ENCODE data around the gene RPS15. TPM values are rescaled to one million over a fixed set of nuclear protein-coding genes. Genes with fewer than 3 reads are reported as not detected.
A peak's percentile ranks its signal among the peaks of the same experiment; 100 is the strongest.
"Not testable (repeated sequence)": the region's sequence is repeated elsewhere in the genome, so short reads cannot be mapped to it uniquely, and the experiment has no call there.

The RPS15 gene
- total RNA-seq, 1 donor from 2014 or later, result 1,450 TPM

DNA sequence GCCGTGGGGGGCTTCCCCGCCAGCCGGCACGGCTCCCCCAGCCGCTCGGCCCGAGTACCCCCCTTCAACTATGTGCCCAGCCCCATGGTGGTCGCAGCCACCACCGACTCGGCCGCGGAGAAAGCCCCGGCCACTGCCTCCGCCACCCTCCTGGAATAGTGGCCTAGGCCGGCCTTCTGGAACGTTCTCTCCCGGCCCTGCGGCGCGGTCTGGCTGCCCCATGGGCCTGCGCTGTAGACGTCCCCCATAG, 31.8 kb downstream of the RPS15 start:
- peaks cover 3% of the 10 kb centered on the region for H3K4me1 Mint-ChIP-seq (ENCODE audit: low read depth)
- intact Hi-C loops (cut with micrococcal nuclease), result loop anchor here (5.0 kb wide), 1 partner anchor 42 kb away; the partner anchor contains the start of gene ADAMTSL5
- peak overlapping the region; percentile 33 for H3K27ac Mint-ChIP-seq
- H3K36me3 Mint-ChIP-seq (ENCODE audit: low read depth), result peaks cover 3% of the 10 kb centered on the region
- peak overlapping the region; percentile 67 for H3K4me3 Mint-ChIP-seq (ENCODE audit: low read depth)
- peaks cover 12% of the 10 kb centered on the region for H3K27me3 Mint-ChIP-seq (ENCODE audit: low read depth)
- no peaks in the 10 kb centered on the region for H3K9me3 Mint-ChIP-seq
- DNase-seq (ENCODE audit: low spot score), result no peak

DNA sequence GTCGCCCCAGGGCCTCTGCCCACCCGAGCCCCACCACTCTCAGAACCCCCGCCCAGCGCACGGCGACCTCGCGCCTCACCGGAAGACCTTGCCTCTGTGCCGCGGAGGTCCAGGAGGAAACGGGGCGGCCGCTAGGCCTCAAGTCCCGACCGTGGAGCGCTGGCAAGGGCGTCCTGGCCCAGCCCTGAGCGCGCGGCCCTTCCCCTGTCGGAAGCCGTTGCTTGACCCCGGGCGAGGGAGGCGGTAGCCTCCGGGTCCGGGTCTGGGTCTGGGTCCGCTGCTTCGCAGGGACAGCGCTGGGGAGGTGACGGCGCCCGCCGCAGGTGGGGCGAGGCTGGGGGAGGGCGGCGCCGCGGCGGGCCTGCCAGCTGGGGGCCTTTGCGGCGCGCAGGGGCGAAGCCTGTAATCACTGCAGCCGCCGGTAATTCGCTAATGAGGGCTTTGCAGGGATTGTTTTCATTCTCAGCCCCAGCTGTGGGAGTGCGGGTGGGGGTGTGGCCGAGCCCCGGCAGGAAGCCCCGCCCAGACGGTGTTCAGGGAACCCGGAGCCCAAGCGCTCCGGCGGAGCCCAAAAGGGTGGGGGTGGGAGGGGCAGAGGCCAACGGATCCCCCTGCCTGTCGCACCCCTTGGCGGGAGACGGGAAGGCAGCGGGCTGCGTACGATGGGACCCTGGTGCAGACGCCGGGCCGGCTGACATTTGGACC, 32.3 kb downstream of the RPS15 start:
- H3K9me3 Mint-ChIP-seq, result no peaks in the 10 kb centered on the region
- intact Hi-C loops (cut with micrococcal nuclease), result loop anchor here (5.0 kb wide), 1 partner anchor 42 kb away; the partner anchor contains the start of gene ADAMTSL5
- peak overlapping the region; percentile 67 for H3K4me3 Mint-ChIP-seq (ENCODE audit: low read depth)
- no peak overlapping the region for H3K27ac Mint-ChIP-seq
- peaks cover 3% of the 10 kb centered on the region for H3K4me1 Mint-ChIP-seq (ENCODE audit: low read depth)
- H3K36me3 Mint-ChIP-seq (ENCODE audit: low read depth), result peaks cover 3% of the 10 kb centered on the region
- H3K27me3 Mint-ChIP-seq (ENCODE audit: low read depth), result peaks cover 12% of the 10 kb centered on the region
- peak; percentile 71 for DNase-seq (ENCODE audit: low spot score)

DNA sequence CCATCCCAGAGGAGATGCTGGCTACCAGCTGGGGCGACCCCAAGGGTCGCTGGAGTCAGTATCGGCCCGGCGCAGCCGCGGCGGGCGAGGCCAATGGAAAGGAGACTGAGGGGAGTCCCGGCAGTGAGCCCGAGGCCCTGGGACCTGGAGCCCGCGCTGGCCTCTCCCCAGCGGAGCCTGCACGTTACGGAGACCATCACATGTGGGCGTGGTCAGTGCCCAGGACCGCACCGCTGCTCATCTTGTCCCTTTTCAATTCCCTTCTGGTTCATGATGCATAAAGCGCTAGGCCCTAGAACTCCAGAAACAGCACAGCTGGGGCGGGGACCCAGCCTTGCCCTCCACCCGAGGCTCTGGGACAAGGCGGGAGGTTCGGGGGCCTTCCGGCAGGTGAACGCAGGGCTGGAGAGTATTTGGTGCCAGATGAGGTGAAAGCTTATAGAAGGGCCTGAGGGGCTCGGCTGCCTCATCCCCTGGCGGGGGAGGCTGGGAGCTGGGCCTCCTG, 32.9 kb downstream of the RPS15 start:
- no peaks in the 10 kb centered on the region for H3K9me3 Mint-ChIP-seq
- H3K4me3 Mint-ChIP-seq (ENCODE audit: low read depth), result peak overlapping the region; percentile 8
- intact Hi-C loops (cut with micrococcal nuclease), result loop anchor here (5.0 kb wide), 1 partner anchor 41 kb away; the partner anchor contains the start of gene ADAMTSL5
- peaks cover 3% of the 10 kb centered on the region for H3K4me1 Mint-ChIP-seq (ENCODE audit: low read depth)
- H3K27ac Mint-ChIP-seq, result no peak overlapping the region
- H3K36me3 Mint-ChIP-seq (ENCODE audit: low read depth), result peaks cover 3% of the 10 kb centered on the region
- no peak for DNase-seq (ENCODE audit: low spot score)
- peaks cover 12% of the 10 kb centered on the region for H3K27me3 Mint-ChIP-seq (ENCODE audit: low read depth)

DNA sequence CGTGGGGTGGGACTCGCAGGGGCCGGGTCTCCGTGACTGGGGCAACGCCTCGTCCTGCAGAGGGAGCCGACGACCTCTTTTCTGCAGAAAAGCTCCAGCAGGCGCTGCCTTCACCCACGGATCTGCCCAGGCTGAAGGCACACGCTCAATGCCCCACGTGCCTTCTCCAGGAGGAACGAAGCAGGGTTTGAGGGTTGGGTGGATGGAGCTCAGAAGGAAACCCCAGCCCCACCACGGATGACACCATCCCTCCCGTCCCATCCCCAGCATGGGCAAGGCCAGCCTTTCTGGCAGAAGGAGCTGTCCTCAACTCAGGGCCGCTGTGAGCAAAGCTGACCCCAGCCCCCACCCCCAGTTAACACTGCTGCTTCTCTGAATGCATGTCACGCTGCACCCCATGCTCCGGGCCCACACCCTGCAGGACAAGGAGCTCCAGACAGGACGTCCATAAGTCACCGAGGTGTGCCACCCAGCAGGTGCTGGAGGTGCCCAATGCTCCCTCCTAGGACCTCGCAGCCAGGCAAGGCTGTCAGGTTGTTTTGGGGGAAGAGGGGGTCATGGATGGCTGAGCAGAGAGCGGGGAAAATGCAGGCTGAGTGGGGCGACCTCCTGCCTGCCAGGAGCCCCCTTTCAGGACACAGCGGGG, 33.4 kb downstream of the RPS15 start:
- Mint-ChIP-seq H3K27me3 (ENCODE audit: low read depth) (peaks cover 12% of the 10 kb centered on the region), H3K4me3 (ENCODE audit: low read depth) (no peak overlapping the region), H3K36me3 (ENCODE audit: low read depth) (peaks cover 3% of the 10 kb centered on the region), H3K9me3 (no peaks in the 10 kb centered on the region), H3K4me1 (ENCODE audit: low read depth) (peaks cover 3% of the 10 kb centered on the region), H3K27ac (no peak overlapping the region)
- intact Hi-C loops (cut with micrococcal nuclease), result loop anchor here (5.0 kb wide), 1 partner anchor 41 kb away; the partner anchor contains the start of gene ADAMTSL5
- no peak for DNase-seq (ENCODE audit: low spot score)

DNA sequence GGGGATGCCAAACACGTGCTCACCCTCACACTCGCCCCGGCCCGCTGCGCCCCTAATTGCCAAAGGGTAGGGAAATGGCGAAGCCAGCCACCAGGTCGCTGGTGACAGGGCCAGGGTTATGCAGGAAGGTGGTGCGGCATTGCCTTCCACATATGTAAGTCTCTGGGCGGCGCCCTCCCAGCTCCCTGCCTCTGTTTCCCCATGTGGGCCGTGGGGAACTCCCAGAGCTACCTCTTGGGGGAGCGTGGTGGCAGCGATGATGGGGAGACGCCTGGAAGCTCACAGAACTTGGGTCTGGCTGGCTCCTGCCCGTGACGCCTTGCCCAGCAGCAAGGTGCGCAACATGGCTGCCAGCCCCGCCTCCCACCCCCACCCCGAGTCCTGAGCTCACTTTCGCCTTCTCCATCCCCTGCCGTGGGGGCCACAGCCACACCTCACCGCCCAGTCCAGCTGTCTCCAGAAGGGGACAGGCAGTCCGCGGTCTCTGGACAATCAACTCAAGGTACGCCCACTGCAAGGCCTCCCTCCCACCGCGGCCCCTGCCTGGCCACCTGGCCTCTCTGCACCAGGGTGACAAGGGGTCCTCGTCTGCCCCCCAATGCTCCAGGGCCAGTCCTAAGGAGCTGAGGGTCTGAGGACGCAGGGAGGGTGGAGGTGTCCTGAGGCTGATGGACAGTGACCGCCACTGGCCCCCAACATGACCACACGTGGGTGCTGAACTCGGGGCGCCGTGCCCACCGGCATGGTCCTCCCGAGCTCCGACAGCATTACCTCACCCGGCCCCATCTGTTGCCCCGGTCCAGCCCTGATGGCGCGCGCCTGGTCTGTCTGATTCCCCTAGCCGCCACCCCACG, 34.3 kb downstream of the RPS15 start:
- DNase-seq (ENCODE audit: low spot score), result no peak
- intact Hi-C loops (cut with micrococcal nuclease), result loop anchor here (5.0 kb wide), 1 partner anchor 40 kb away; the partner anchor contains the start of gene ADAMTSL5
- H3K36me3 Mint-ChIP-seq (ENCODE audit: low read depth), result peaks cover 7% of the 10 kb centered on the region
- no peak overlapping the region for H3K27ac Mint-ChIP-seq
- no peaks in the 10 kb centered on the region for H3K9me3 Mint-ChIP-seq
- H3K27me3 Mint-ChIP-seq (ENCODE audit: low read depth), result peaks cover 12% of the 10 kb centered on the region
- H3K4me1 Mint-ChIP-seq (ENCODE audit: low read depth), result peaks cover 4% of the 10 kb centered on the region
- no peak overlapping the region for H3K4me3 Mint-ChIP-seq (ENCODE audit: low read depth)

DNA sequence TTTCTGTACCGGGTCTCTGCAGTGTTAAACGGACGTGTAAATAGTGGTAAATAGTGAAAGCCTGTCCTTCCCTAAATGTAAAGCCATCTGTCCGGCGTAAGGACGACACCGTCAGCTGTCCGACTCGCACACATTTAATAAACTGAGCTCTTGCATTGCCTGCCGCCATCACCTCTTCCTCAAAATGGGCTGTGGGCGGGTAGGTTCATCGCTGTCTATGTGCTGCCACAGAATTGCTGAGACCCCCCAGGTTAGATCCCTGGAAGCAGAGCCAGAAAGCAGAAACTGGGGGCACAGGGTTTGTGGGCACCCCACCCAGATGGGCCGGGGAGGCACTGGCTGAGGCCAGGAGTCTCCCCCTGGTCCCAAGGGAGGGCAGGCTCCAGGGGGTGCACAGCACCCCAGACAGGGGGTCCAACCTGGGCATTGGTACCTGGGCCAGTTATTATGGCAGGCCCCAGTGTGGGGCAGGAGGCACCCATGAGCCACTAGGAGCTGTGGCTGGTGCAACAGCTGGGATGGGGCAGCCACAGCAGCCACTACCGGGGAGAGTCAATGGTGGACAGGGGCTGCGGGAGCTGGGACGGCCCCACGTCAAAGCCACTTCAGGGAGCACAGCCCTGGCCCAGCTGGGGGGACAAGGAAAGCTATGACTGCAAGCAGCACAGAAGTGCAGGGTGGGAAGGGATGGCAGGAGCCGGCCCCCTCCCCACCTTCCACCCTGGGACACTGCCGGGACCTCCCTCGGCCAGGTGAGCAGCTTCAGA, 35.1 kb downstream of the RPS15 start:
- H3K27ac Mint-ChIP-seq, result no peak overlapping the region
- peak overlapping the region; percentile 5 for H3K4me3 Mint-ChIP-seq (ENCODE audit: low read depth)
- no peaks in the 10 kb centered on the region for H3K9me3 Mint-ChIP-seq
- peaks cover 5% of the 10 kb centered on the region for H3K4me1 Mint-ChIP-seq (ENCODE audit: low read depth)
- H3K27me3 Mint-ChIP-seq (ENCODE audit: low read depth), result peaks cover 12% of the 10 kb centered on the region
- peaks cover 9% of the 10 kb centered on the region for H3K36me3 Mint-ChIP-seq (ENCODE audit: low read depth)
- intact Hi-C loops (cut with micrococcal nuclease), result loop anchor here (5.0 kb wide), 1 partner anchor 39 kb away; the partner anchor contains the start of gene ADAMTSL5
- DNase-seq (ENCODE audit: low spot score), result no peak

DNA sequence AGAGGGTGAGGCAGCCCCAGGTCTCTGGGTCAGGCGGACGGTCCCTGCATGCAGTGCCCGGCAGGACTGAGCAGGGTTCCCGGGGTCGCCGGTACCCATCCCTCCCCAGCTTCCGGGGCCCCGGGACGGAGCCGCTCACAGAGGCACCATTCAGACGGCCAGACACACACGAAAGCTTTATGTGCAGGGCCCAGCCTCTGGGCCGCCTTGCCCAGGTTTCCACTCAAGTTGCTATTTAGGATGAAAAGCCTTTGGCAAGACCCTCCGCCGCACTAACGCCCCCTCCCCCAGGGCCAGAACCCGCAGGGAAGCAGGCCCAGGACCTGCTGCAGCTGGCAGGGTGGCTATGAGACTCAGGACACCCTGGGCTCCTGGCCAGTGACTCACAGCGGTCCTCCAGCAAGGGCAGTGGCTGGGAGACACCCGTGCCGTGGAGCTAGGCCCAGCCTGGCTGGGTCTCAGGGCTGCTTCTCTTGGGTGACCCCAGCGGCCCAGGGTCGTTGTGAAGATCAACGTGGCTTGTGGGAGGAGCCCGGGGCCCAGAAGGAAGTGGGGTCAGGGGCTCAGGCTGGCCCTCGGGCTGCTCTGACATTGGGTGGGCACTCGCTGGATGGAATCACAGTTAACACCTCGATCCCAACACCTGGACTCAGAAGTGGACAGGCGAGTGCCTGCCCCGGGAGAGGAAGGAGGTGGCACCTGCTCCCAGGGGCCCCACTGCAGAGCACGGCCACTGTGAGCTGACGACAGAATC, 36.0 kb downstream of the RPS15 start:
- Mint-ChIP-seq H3K4me1 (ENCODE audit: low read depth) (peaks cover 7% of the 10 kb centered on the region), H3K4me3 (ENCODE audit: low read depth) (no peak overlapping the region), H3K36me3 (ENCODE audit: low read depth) (peaks cover 12% of the 10 kb centered on the region), H3K27ac (no peak overlapping the region), H3K27me3 (ENCODE audit: low read depth) (peaks cover 12% of the 10 kb centered on the region), H3K9me3 (no peaks in the 10 kb centered on the region)
- DNase-seq (ENCODE audit: low spot score), result no peak
- intact Hi-C loops (cut with micrococcal nuclease), result loop anchor here (5.0 kb wide), 1 partner anchor 38 kb away; the partner anchor contains the start of gene ADAMTSL5

DNA sequence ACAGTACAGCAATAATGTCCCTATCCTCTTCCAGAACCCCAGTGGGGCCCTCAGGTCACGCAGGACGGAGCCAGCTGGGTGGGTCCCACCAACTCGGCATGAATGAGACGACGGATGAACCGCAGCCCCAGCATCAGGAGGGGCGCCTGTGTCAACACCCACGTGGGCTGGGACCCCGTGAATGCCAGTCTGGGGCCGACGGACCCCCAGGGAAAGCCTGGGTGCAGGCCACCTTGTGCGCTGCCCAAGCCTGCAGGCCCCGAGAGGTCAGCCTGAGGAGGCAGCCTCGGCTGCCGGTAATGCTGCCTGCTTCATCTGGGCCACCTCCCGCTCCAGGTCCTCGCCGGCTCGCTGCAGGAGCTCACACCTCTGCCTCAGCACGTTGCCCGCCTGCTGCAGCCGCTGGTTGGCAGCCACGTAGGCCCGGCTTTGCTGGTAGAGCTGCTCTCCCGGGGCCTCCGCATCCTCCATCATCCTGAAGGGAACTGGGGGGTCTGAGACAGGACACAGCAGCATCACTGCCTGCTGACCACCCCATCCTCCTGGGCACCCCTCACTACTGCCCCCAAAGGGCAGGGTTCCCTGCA, 36.7 kb downstream of the RPS15 start:
- no peak overlapping the region for H3K27ac Mint-ChIP-seq
- intact Hi-C loops (cut with micrococcal nuclease), result loop anchor here (5.0 kb wide), 1 partner anchor 37 kb away; the partner anchor contains the start of gene ADAMTSL5
- H3K9me3 Mint-ChIP-seq, result no peaks in the 10 kb centered on the region
- H3K4me1 Mint-ChIP-seq (ENCODE audit: low read depth), result peaks cover 8% of the 10 kb centered on the region
- no peak overlapping the region for H3K4me3 Mint-ChIP-seq (ENCODE audit: low read depth)
- H3K36me3 Mint-ChIP-seq (ENCODE audit: low read depth), result peaks cover 12% of the 10 kb centered on the region
- no peak for DNase-seq (ENCODE audit: low spot score)
- peaks cover 12% of the 10 kb centered on the region for H3K27me3 Mint-ChIP-seq (ENCODE audit: low read depth)

DNA sequence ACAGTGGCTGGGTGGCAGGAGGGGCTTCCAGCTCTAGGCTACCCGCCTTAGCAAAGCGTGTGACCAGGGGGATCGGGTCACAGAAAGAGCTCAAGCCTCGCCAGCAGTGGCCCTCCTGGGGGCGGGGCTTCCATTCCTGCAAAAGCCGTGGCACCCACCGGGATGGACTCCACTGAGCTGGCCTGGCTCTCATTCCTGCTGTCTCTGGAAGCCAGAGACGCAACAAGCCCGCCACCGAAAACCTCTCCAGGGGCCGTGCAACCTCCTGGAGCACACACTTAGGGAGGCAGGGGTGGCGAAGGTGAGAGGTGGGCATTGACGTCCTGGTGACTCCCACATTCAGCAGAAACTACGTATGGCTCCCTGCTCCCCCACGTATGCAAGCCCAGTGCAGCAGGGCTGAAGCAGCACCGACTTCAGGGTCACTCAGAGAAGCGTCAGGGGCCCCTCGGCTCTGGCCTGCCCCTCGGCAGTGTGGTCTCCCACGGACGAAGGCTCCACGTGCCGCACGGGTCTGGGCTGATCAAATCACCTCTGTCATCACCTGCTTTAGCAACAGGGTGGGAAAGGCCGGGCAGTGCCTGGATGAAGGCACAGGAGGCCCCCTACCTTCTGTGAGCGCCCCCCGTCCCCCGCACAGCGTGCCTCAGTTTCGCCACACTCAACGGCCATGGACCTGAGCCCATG, 37.7 kb downstream of the RPS15 start:
- peaks cover 12% of the 10 kb centered on the region for H3K36me3 Mint-ChIP-seq (ENCODE audit: low read depth)
- H3K9me3 Mint-ChIP-seq, result no peaks in the 10 kb centered on the region
- no peak overlapping the region for H3K4me3 Mint-ChIP-seq (ENCODE audit: low read depth)
- DNase-seq (ENCODE audit: low spot score), result no peak
- intact Hi-C loops (cut with micrococcal nuclease), result no loop called here
- H3K27ac Mint-ChIP-seq, result no peak overlapping the region
- peaks cover 7% of the 10 kb centered on the region for H3K4me1 Mint-ChIP-seq (ENCODE audit: low read depth)
- H3K27me3 Mint-ChIP-seq (ENCODE audit: low read depth), result peaks cover 9% of the 10 kb centered on the region

DNA sequence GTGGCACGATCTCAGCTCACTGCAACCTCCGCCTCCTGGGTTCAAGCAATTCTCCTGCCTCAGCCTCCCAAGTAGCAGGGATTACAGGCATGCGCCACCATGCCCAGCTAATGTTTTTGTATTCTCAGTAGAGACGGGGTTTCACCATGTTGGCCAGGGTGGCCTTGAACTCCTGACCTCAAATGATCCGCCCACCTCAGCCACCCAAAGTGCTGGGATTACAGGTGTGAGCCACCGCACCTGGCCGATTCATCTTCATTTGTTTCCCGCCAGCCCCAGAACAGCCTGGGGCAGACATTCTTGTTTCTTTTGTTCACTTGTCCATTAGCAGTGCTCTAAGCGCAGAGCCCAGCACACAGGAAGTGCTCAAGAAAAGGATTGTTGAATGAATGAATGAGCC, 38.9 kb downstream of the RPS15 start:
- H3K27me3 Mint-ChIP-seq (ENCODE audit: low read depth); DNase-seq (ENCODE audit: low spot score); H3K27ac Mint-ChIP-seq; H3K9me3 Mint-ChIP-seq; H3K4me1 Mint-ChIP-seq (ENCODE audit: low read depth); intact Hi-C loops (cut with micrococcal nuclease): not testable (repeated sequence)
- H3K4me3 Mint-ChIP-seq (ENCODE audit: low read depth), result peak overlapping the region; percentile 42
- H3K36me3 Mint-ChIP-seq (ENCODE audit: low read depth), result peaks cover 12% of the 10 kb centered on the region

All from activated T-helper 2 cell treated with anti-CD3 and anti-CD28 coated beads, Interferon-gamma antibody, Interleukin-2, Interleukin-4, amounts not matched to agents 10 μg/mL and 5 μg/mL and 100 μg/mL, durations not matched to agents 14 hours and 24 hours and 36 hours (primary cell).